Ishikawa (cell line): ENCODE results near the gene QSOX2.

Experiments
- CREB1 ChIP-seq: IDR thresholded peaks from 2 replicates; pipeline ENCODE4 v1.6.1; 2012; ENCODE audit warnings: low read depth
- EGR1 ChIP-seq: IDR thresholded peaks from 2 replicates; pipeline ENCODE4 v1.6.1; 2012
- EP300 ChIP-seq: IDR thresholded peaks from 2 replicates; pipeline ENCODE4 v1.6.1; 2012; ENCODE audit warnings: borderline replicate concordance
- MAX ChIP-seq: IDR thresholded peaks from 2 replicates; pipeline ENCODE4 v1.6.1; 2012
- NFIC ChIP-seq: IDR thresholded peaks from 2 replicates; pipeline ENCODE4 v1.6.1; 2012
- RAD21 ChIP-seq: IDR thresholded peaks from 2 replicates; pipeline ENCODE4 v1.6.1; 2012; ENCODE audit warnings: low read depth
- TAF1 ChIP-seq: IDR thresholded peaks from 2 replicates; pipeline ENCODE4 v1.6.1; 2012; ENCODE audit warnings: low read depth, mild to moderate bottlenecking
- TEAD4 ChIP-seq: IDR thresholded peaks from 2 replicates; pipeline ENCODE4 v1.6.1; 2012
- YY1 ChIP-seq: IDR thresholded peaks from 2 replicates; pipeline ENCODE4 v1.6.1; 2012; ENCODE audit warnings: low read depth
- TF ChIP-seq, protein P1 (sequence below): IDR thresholded peaks from 2 replicates; pipeline ENCODE4 v1.6.1; 2012; ENCODE audit warnings: low read depth, mild to moderate bottlenecking

GRCh38 chr9:136205707-136205992 is 40.0 kb downstream of the QSOX2 start:
- TF ChIP-seq MAX (no peak), TEAD4 (no peak), EP300 (no peak), TAF1 (no peak), RAD21 (no peak), YY1 (no peak), EGR1 (no peak), NFIC (no peak), CREB1 (no peak)
- TF ChIP-seq, protein P1, sequence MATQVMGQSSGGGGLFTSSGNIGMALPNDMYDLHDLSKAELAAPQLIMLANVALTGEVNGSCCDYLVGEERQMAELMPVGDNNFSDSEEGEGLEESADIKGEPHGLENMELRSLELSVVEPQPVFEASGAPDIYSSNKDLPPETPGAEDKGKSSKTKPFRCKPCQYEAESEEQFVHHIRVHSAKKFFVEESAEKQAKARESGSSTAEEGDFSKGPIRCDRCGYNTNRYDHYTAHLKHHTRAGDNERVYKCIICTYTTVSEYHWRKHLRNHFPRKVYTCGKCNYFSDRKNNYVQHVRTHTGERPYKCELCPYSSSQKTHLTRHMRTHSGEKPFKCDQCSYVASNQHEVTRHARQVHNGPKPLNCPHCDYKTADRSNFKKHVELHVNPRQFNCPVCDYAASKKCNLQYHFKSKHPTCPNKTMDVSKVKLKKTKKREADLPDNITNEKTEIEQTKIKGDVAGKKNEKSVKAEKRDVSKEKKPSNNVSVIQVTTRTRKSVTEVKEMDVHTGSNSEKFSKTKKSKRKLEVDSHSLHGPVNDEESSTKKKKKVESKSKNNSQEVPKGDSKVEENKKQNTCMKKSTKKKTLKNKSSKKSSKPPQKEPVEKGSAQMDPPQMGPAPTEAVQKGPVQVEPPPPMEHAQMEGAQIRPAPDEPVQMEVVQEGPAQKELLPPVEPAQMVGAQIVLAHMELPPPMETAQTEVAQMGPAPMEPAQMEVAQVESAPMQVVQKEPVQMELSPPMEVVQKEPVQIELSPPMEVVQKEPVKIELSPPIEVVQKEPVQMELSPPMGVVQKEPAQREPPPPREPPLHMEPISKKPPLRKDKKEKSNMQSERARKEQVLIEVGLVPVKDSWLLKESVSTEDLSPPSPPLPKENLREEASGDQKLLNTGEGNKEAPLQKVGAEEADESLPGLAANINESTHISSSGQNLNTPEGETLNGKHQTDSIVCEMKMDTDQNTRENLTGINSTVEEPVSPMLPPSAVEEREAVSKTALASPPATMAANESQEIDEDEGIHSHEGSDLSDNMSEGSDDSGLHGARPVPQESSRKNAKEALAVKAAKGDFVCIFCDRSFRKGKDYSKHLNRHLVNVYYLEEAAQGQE = no peak
